ENCODE results near the gene MACF1. TPM values are rescaled to one million over a fixed set of nuclear protein-coding genes. Genes with fewer than 3 reads are reported as not detected.

MACF1 gene
- polyA plus RNA-seq, 1 of the 3 experiments (the other 2 are of a cell fraction): 37.6 TPM

DNA sequence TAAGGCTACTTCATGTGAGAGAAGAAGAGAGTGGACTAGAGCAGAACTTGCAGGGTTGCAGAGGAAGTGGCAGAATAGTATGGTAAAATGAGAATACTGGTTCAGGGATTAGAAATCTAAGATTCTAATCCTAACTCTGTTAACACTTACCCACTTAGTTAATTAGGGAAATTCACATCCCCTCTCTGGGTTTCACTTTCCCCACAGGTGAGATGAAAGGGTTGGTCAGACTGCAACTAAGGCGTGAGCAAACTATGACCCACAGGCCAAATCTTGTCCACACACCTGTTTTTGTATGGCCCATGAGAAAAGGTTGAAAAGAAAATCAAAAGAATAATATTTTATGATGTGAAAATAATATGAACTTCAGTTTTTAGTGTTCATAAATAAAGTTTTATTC lies 117.5 kb downstream of the MACF1 start:
- H3K9me3 ChIP-seq: no peaks in the 10 kb centered on the region
- H3K4me1 ChIP-seq (ENCODE audit: control insufficient read depth in 1 of 2, insufficient read depth in 2 of 2, low read depth in 1 of 2, low read length in 1 of 2): no peaks in the 10 kb centered on the region
- no peak overlapping the region for H3K4me2 ChIP-seq
- 95% methylated on average over 1 of the region's 1 CpG for WGBS (ENCODE audit: low lambda C conversion rate)
- no peaks in the 10 kb centered on the region for H3K27me3 ChIP-seq (ENCODE audit: insufficient read depth)
- H3K4me3 ChIP-seq (ENCODE audit: low read depth in 2 of 2, low read length in 1 of 2): no peak overlapping the region
- no peak overlapping the region for H2AFZ ChIP-seq (ENCODE audit: low read depth)
- no peaks in the 10 kb centered on the region for H3K79me2 ChIP-seq (ENCODE audit: insufficient read depth)
- H4K20me1 ChIP-seq (ENCODE audit: insufficient read depth): no peaks in the 10 kb centered on the region
- ChIA-PET POLR2A (no interaction called here), CTCF (interaction anchor here (1.0 to 1.4 kb wide), 2 partner anchors 8 to 63 kb away, joined by 3 to 4 read pairs; no protein-coding TSS in a partner anchor)
- no peak for TF ChIP-seq MXI1 (IDR thresholded peaks at IDR 0.05; ENCODE audit: low read depth, low read length)
- H3K27ac ChIP-seq (ENCODE audit: low read depth in 2 of 2, low read length in 1 of 2): no peak overlapping the region
- H3K36me3 ChIP-seq (replicated peaks in 1 of 2; ENCODE audit: control insufficient read depth in 1 of 2, insufficient read depth in 2 of 2, low read length in 1 of 2): peaks cover 91 to 96% of the 10 kb centered on the region in 2 experiments
- H3K9me2 ChIP-seq: no peaks in the 10 kb centered on the region
- peaks cover 11% of the 10 kb centered on the region for H3F3A ChIP-seq (replicated peaks; ENCODE audit: insufficient read depth)
- no peak for DNase-seq
- no peak overlapping the region for H3K9ac ChIP-seq

DNA sequence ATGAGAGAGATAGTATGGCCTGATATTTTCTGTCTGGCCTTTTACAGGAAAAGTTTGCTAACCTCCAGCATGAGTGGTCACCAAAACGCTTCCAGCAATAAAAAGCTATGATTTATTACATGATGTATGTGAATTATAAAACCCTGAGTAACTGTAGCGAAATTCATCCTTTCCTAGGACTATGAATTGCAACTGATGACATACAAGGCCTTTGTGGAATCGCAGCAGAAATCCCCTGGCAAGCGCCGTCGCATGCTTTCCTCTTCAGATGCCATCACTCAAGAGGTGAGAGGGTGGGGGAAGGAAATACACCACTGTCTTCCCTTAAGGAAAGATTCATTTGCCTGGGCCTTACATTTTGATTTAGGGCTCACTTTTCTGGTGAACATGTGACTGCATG lies 117.9 kb downstream of the MACF1 start:
- Histone ChIP-seq H3F3A (replicated peaks; ENCODE audit: insufficient read depth) (peaks cover 11% of the 10 kb centered on the region), H3K4me1 (ENCODE audit: control insufficient read depth in 1 of 2, insufficient read depth in 2 of 2, low read depth in 1 of 2, low read length in 1 of 2) (no peaks in the 10 kb centered on the region), H3K4me2 (no peak overlapping the region), H3K36me3 (replicated peaks in 1 of 2; ENCODE audit: control insufficient read depth in 1 of 2, insufficient read depth in 2 of 2, low read length in 1 of 2) (peaks cover 91 to 96% of the 10 kb centered on the region in 2 experiments), H3K9ac (no peak overlapping the region), H2AFZ (ENCODE audit: low read depth) (no peak overlapping the region), H3K27ac (ENCODE audit: low read depth in 2 of 2, low read length in 1 of 2) (no peak overlapping the region), H4K20me1 (ENCODE audit: insufficient read depth) (no peaks in the 10 kb centered on the region), H3K27me3 (ENCODE audit: insufficient read depth) (no peaks in the 10 kb centered on the region), H3K4me3 (ENCODE audit: low read depth in 2 of 2, low read length in 1 of 2) (no peak overlapping the region), H3K9me2 (no peaks in the 10 kb centered on the region), H3K79me2 (ENCODE audit: insufficient read depth) (no peaks in the 10 kb centered on the region), H3K9me3 (no peaks in the 10 kb centered on the region)
- no peak for TF ChIP-seq MAX (IDR thresholded peaks at IDR 0.05; ENCODE audit: low read depth)
- WGBS (ENCODE audit: low lambda C conversion rate): 97% methylated on average over 6 of the region's 6 CpGs
- ChIA-PET CTCF (interaction anchor here (1.0 to 1.4 kb wide), 2 partner anchors 8 to 64 kb away, joined by 3 to 4 read pairs; no protein-coding TSS in a partner anchor), POLR2A (no interaction called here)
- DNase-seq: no peak

DNA sequence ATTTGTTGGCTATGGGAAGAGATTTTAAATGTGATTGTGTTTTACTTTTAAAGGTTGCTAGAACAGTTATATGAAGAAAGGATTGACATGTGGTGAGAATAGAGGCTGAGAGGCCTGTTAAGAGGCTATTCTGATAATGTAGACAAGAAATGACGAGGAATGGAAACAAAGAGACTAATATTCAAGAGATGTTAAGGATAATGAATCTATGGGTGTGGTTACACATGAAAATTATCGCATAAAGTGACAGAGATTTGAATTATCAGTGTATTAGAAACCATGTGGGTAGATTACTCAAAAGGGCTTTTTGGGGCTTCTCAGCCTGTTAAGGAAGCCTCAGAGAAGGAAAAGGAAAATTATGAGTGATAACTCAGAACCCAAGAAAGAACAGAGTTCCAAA lies 120.4 kb downstream of the MACF1 start:
- Histone ChIP-seq H3K27me3 (ENCODE audit: insufficient read depth) (no peaks in the 10 kb centered on the region), H3F3A (replicated peaks; ENCODE audit: insufficient read depth) (peaks cover 11% of the 10 kb centered on the region), H3K27ac (ENCODE audit: low read depth in 2 of 2, low read length in 1 of 2) (no peak overlapping the region), H4K20me1 (ENCODE audit: insufficient read depth) (no peaks in the 10 kb centered on the region), H3K9me2 (no peaks in the 10 kb centered on the region), H3K4me1 (ENCODE audit: control insufficient read depth in 1 of 2, insufficient read depth in 2 of 2, low read depth in 1 of 2, low read length in 1 of 2) (no peaks in the 10 kb centered on the region), H3K9ac (no peak overlapping the region), H3K79me2 (ENCODE audit: insufficient read depth) (no peaks in the 10 kb centered on the region), H3K36me3 (replicated peaks in 1 of 2; ENCODE audit: control insufficient read depth in 1 of 2, insufficient read depth in 2 of 2, low read length in 1 of 2) (peaks cover 94 to 96% of the 10 kb centered on the region in 2 experiments), H3K4me2 (no peak overlapping the region), H3K4me3 (ENCODE audit: low read depth in 2 of 2, low read length in 1 of 2) (no peak overlapping the region), H2AFZ (ENCODE audit: low read depth) (no peak overlapping the region), H3K9me3 (no peaks in the 10 kb centered on the region)
- no peak for DNase-seq
- 97% methylated on average over 2 of the region's 2 CpGs for WGBS (ENCODE audit: low lambda C conversion rate)
- TF ChIP-seq MXI1 (IDR thresholded peaks at IDR 0.05; ENCODE audit: low read depth, low read length) (no peak), FOXJ3 (CRISPR knock-in tag; IDR thresholded peaks at IDR 0.05) (no peak), TEAD4 (IDR thresholded peaks at IDR 0.05; ENCODE audit: borderline replicate concordance, insufficient read depth) (no peak), SMC3 (IDR thresholded peaks at IDR 0.05; ENCODE audit: low read depth, low read length) (no peak), MAX (IDR thresholded peaks at IDR 0.05; ENCODE audit: low read depth) (no peak), FOXM1 (IDR thresholded peaks at IDR 0.05; ENCODE audit: low read depth) (no peak), RCOR1 (IDR thresholded peaks at IDR 0.05; ENCODE audit: low read length) (no peak), ELF1 (IDR thresholded peaks at IDR 0.05) (no peak), SIN3A (IDR thresholded peaks at IDR 0.05; ENCODE audit: borderline replicate concordance, low read depth, low read length) (no peak), CHD2 (IDR thresholded peaks at IDR 0.05; ENCODE audit: low read length, partially characterized antibody) (no peak)
- TF ChIP-seq, protein P1, sequence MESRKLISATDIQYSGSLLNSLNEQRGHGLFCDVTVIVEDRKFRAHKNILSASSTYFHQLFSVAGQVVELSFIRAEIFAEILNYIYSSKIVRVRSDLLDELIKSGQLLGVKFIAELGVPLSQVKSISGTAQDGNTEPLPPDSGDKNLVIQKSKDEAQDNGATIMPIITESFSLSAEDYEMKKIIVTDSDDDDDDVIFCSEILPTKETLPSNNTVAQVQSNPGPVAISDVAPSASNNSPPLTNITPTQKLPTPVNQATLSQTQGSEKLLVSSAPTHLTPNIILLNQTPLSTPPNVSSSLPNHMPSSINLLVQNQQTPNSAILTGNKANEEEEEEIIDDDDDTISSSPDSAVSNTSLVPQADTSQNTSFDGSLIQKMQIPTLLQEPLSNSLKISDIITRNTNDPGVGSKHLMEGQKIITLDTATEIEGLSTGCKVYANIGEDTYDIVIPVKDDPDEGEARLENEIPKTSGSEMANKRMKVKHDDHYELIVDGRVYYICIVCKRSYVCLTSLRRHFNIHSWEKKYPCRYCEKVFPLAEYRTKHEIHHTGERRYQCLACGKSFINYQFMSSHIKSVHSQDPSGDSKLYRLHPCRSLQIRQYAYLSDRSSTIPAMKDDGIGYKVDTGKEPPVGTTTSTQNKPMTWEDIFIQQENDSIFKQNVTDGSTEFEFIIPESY (IDR thresholded peaks at IDR 0.05; ENCODE audit: borderline replicate concordance, low read depth): no peak
- TF ChIP-seq, protein P2, sequence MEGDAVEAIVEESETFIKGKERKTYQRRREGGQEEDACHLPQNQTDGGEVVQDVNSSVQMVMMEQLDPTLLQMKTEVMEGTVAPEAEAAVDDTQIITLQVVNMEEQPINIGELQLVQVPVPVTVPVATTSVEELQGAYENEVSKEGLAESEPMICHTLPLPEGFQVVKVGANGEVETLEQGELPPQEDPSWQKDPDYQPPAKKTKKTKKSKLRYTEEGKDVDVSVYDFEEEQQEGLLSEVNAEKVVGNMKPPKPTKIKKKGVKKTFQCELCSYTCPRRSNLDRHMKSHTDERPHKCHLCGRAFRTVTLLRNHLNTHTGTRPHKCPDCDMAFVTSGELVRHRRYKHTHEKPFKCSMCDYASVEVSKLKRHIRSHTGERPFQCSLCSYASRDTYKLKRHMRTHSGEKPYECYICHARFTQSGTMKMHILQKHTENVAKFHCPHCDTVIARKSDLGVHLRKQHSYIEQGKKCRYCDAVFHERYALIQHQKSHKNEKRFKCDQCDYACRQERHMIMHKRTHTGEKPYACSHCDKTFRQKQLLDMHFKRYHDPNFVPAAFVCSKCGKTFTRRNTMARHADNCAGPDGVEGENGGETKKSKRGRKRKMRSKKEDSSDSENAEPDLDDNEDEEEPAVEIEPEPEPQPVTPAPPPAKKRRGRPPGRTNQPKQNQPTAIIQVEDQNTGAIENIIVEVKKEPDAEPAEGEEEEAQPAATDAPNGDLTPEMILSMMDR (IDR thresholded peaks at IDR 0.05): no peak
- TF ChIP-seq, protein P3, sequence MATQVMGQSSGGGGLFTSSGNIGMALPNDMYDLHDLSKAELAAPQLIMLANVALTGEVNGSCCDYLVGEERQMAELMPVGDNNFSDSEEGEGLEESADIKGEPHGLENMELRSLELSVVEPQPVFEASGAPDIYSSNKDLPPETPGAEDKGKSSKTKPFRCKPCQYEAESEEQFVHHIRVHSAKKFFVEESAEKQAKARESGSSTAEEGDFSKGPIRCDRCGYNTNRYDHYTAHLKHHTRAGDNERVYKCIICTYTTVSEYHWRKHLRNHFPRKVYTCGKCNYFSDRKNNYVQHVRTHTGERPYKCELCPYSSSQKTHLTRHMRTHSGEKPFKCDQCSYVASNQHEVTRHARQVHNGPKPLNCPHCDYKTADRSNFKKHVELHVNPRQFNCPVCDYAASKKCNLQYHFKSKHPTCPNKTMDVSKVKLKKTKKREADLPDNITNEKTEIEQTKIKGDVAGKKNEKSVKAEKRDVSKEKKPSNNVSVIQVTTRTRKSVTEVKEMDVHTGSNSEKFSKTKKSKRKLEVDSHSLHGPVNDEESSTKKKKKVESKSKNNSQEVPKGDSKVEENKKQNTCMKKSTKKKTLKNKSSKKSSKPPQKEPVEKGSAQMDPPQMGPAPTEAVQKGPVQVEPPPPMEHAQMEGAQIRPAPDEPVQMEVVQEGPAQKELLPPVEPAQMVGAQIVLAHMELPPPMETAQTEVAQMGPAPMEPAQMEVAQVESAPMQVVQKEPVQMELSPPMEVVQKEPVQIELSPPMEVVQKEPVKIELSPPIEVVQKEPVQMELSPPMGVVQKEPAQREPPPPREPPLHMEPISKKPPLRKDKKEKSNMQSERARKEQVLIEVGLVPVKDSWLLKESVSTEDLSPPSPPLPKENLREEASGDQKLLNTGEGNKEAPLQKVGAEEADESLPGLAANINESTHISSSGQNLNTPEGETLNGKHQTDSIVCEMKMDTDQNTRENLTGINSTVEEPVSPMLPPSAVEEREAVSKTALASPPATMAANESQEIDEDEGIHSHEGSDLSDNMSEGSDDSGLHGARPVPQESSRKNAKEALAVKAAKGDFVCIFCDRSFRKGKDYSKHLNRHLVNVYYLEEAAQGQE (IDR thresholded peaks at IDR 0.05; ENCODE audit: low read depth, low read length): no peak
- ChIA-PET CTCF (interaction anchor here (0.6 kb wide), 1 partner anchor 30 kb away, joined by 3 read pairs; no protein-coding TSS in a partner anchor), POLR2A (no interaction called here)

Data from SK-N-SH (cell line).